Activated CD8-positive, alpha-beta memory T cell treated with anti-CD3 and anti-CD28 coated beads, Interleukin-2, amount 50 U/mL, for 4 hours (primary cell): ENCODE results near the gene UCN.
"Not testable (repeated sequence)": the region's sequence is repeated elsewhere in the genome, so short reads cannot be mapped to it uniquely, and the experiment has no call there.

ENCODE experiments used
- DNase-seq: peaks from one replicate; pipeline ENCODE4 v3.0.0-alpha.2; 2020

Gene UCN

GRCh38 chr2:27281855-27282559 lies 26.2 kb downstream of the UCN start, which contains the start of gene TRIM54:
TSS of gene TRIM54 (plus strand) at chr2:27282429. CDS start at chr2:27282732, 303 bp downstream.
- DNase-seq = no peak

- DNase-seq = no peak
These were observed 26.8 kb downstream of the UCN start for GRCh38 chr2:27281442-27281841.

- no peak for DNase-seq
These were observed 27.4 kb downstream of the UCN start for GRCh38 chr2:27280826-27281225.

- no peak for DNase-seq
These were observed 30.2 kb downstream of the UCN start for GRCh38 chr2:27278010-27278409.

- no peak for DNase-seq
These were observed 32.8 kb downstream of the UCN start, which contains the start of gene DNAJC5G for GRCh38 chr2:27275211-27276150. TSS of gene DNAJC5G (plus strand) at chr2:27275433. CDS start at chr2:27276729, 1,296 bp downstream.

- not testable (repeated sequence) for DNase-seq
These were observed 35.4 kb downstream of the UCN start for GRCh38 chr2:27272537-27273522.

- no peak for DNase-seq
These were observed 36.5 kb downstream of the UCN start for GRCh38 chr2:27271631-27272340.

- DNase-seq = no peak
These were observed 37.6 kb downstream of the UCN start for GRCh38 chr2:27270670-27271069.

GRCh38 chr2:27270131-27270530 lies 38.1 kb downstream of the UCN start:
- DNase-seq = no peak

- DNase-seq = not testable (repeated sequence)
These were observed 39.9 kb downstream of the UCN start for GRCh38 chr2:27268296-27268695.

- DNase-seq = no peak
These were observed 42.7 kb downstream of the UCN start for GRCh38 chr2:27265536-27265870.

GRCh38 chr2:27264753-27265535 lies 43.3 kb downstream of the UCN start:
- DNase-seq = peak; percentile 71

- peak; percentile 28 for DNase-seq
These were observed 43.9 kb downstream of the UCN start for GRCh38 chr2:27264253-27264752.

- DNase-seq = no peak
These were observed 44.7 kb downstream of the UCN start for GRCh38 chr2:27263287-27264252.

GRCh38 chr2:27262379-27263286 lies 45.6 kb downstream of the UCN start, which contains the start of gene SLC30A3:
TSS of gene SLC30A3 (minus strand) at chr2:27263047. CDS start at chr2:27262906, 141 bp downstream.
- peak; percentile 74 for DNase-seq

GRCh38 chr2:27261926-27262298 lies 46.3 kb downstream of the UCN start:
- DNase-seq = no peak

GRCh38 chr2:27261241-27261925 lies 46.9 kb downstream of the UCN start:
- no peak for DNase-seq

- no peak for DNase-seq
These were observed 50.2 kb downstream of the UCN start for GRCh38 chr2:27258051-27258450.
